NCI-H345 (cell line): ENCODE results near the gene WNT7A.

Experiments
- DNase-seq: peaks from one replicate; lab custom pipeline; 2025; lab: John Stamatoyannopoulos, UW

The WNT7A gene

GRCh38 chr3:13827256-13827655 is 52.6 kb downstream of the WNT7A start:
- no peak for DNase-seq

- no peak for DNase-seq
These were observed 53.2 kb downstream of the WNT7A start for GRCh38 chr3:13826672-13827071.

DNA sequence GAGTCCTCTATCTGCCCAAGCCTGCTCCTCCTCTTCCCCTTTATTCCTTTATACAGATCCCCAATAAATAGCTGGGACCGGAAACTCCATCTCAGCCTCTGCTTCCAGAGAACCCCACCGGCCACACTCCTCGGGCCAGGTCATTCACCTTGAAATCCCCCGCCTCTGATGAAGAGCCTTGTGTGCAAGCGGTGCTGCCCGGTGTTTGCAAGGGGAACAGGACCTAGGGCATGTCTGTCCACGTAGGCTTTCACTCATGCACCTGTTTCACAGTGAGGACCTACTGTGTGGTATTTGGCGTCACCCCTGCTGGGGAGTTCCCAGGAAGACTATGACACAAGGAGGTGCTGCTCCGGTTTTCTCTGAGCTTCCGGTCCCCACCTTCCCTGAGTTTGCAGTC is 54.0 kb downstream of the WNT7A start:
- no peak for DNase-seq

DNA sequence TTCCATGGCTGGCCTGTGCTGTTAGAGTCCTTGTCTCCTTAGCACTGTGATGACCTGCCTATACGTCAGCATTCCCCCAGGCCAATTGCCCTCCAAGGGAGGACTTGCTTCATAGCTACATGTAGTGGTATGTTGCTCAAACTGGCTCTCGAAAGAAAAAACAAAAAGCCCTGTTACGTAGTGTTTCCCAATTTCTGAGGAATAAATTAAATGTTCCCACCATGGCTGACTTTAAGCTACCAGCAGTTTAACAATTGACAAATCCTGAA is 54.6 kb downstream of the WNT7A start:
- no peak for DNase-seq

DNA sequence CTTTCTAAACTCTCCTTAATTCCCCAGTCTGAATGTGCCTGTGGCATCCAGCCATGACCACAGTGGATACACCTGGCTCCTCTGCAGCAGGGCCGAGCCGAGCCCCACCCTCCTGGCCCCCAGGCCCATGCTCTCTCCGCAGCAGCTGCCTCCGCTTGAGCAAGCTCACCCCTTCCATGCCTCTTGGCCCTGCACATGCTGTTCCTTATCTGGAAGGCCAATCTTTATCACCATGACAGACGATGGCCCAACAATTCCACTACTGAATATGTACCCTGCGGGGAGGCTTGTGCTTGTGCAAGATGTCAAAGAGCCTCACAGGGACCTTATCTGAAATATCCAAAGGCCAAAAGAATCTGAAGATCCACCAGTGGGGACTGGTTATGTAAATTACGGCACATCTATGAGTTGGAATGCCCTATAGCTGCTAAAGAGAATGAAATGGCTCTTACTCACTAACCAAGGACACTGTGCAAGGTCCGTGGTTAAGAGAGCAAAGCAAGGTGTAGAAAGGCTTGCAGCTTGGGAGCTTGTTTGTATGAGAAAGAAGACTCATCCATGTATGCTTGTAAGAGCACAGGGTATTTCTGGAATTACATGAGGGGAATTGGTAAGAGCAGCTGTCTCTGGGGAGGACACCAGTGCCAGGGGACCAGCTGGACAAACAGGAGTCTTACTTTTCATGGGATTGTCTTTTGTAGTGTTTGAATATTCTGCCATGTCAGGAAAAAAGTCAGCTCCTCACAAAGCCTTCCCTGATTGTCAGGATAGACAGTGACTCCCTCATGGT is 55.2 kb downstream of the WNT7A start:
- DNase-seq, result no peak

DNA sequence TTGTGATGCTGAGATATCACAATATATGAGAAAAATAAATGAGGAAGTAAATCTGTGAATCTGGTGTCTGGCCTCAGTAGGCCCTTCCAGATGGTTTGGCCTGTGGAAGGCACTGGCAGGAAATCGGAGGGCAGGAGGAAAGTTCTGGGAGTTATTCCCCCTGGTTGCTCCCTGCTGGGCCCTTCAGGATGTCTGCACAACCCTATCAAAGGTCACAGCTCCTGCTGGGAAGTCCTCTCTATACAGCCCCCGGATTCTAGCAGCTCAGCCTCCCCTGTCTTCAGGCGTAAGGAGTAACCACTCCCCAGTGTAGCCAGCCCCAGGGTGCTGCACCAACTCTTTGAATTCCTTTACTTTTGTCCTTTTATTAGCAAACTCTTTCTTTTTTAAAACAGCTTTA is 56.2 kb downstream of the WNT7A start:
- no peak for DNase-seq

DNA sequence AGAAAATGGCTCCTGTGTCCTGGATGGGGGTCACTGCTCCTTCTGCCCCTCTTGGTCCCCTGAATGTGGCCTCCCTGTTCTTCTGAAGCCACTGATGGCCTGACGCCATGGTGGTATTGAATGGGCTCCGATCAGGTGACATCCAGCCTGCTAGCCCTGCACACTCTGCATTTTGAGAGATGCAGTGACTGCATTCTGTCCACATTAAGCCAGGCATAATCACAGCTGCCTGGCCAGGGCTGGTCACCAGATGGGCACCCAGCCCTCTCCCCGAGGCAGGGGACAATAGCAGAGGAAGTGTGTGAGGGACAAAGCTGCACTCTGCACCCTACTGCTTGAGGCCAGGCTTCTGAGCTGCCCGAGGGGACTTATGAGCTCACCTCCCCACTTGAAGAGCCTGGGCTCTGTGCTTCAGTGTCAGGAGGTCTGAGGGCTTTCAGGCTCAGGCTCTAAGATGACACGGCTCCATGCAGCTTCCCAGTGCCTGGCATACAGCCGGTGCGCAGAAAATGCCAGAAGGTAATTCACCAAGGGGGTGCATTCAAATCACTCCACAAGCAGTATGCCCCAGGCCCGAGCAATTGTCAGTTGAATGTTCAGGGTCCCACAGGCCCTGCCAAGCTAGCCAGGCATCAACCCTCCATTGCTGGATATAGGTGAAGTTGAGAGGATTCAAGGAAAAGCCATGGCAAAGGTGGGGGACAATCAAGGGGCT is 56.8 kb downstream of the WNT7A start:
- DNase-seq, result no peak

GRCh38 chr3:13822042-13822441 is 57.8 kb downstream of the WNT7A start:
- no peak for DNase-seq

GRCh38 chr3:13821126-13821525 is 58.7 kb downstream of the WNT7A start:
- no peak for DNase-seq

- no peak for DNase-seq
These were observed 61.0 kb downstream of the WNT7A start for GRCh38 chr3:13818919-13819318.

GRCh38 chr3:13815088-13815683 is 64.7 kb downstream of the WNT7A start:
- DNase-seq, result no peak

DNA sequence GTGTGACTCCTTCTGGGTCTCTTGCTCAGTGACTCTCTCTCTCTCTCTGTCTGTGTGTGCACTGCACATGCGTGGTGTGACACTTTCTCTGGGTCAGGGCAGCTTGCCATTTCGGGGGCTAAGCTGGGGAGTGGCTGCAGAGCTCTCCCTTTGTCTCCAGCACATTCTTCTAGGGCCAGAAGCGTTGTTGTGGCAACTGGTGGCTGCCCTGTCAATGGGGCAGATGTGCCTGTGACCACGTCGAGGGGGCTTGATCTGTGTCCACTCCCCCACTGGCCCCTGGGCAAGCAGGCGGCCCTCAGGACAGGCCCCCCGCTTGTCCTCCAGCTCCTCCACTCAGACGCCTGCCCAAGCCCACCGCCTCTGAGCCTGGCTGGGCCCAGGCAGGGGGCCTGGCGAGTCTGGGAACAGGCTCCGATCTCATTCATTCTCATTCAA is 67.8 kb downstream of the WNT7A start:
- no peak for DNase-seq

DNA sequence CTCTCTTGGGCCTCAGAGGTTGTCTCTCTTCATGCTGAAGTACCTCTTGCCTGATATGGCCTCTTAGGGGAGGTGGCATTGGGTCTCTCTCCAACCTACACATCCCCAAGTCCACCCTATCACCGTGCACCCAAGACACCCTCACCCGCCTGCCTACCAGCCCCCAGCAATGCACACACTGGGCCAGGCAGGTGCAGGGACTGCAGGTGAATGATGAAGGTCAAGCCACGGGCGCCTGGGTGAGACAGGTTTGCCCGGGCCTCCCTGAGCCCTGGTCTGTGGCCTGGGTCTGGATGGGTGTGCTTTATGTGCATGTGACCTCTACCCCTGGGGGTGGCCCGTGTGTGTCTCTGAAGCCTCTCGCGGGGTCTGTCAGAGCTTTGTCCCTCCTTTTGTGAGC is 68.3 kb downstream of the WNT7A start:
- DNase-seq, result no peak

DNA sequence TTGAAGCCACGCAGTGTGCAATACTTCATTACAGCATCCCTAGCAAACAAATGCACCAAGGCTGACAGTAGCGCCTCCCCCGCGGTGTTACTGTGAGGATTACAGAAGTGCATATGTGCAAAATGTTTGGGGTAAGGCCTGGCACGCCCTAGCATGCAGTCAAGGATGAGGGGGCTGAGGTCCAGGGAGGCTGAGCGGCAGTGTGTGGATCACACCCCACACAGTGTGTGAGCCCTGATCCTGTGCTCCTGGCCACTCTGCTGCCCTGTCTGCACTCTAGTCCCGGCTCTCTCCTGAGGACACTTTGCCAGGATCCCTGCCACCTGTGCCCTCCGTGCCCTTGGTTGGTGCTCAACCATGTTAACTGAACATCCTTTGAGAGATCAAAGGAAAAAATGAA is 71.3 kb downstream of the WNT7A start:
- no peak for DNase-seq

- no peak for DNase-seq
These were observed 78.3 kb downstream of the WNT7A start for GRCh38 chr3:13801361-13802204.

DNA sequence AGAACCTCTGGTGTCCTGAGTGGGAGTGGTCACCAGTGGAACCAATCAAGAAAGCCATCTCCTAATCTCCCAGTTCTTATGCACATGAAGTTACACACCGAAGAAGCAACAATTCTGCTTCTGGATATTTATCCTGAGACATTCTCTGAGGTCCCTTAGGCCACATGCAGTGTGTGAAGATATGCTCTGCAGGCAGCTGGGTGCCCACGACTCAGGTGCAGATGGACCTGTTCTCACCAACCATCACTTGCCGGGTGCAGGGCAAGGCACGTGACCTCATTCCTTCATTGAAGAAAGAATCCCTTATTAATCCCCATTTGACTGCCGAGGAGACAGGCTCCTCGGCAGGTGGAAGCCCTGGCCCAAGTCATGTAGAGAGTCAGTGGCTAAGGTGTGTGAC is 79.8 kb downstream of the WNT7A start:
- no peak for DNase-seq

GRCh38 chr3:13798401-13798800 is 81.5 kb downstream of the WNT7A start:
- no peak for DNase-seq

DNA sequence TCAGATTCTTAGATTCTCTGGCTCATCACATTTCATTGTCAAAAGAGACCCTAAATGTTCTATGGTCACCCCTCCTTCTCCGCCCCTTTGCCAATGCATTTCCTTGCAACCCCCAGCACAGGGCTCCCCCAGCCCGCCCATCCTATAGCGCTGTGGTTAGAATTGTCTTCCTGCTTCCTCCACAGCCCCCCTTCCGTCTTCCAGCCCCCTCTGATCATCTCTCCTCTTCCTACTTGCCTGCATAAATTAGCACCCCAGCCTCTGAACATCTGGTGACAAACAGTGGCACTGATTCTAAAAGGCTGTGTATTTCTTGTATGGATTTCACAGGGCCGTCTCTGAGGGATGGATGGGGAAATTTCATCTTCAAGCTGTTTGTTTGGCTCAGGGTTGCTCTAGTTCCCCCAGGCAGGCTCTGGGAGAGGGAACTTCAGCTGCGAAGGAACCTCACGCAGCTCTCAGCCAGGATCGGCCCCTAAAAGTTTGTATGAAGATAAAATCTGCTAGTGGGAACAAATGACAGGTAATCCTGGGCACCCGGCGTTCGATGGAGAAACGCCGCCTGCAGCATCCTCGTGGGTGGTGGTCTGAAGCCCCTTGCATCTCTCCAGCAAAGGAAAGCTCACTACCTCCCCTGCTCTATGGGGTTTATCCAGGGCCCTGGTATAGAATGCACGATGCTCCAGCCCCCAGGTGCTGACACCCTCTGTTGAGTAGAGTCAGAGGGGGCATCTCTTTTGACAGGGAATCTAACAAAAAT is 83.0 kb downstream of the WNT7A start:
- no peak for DNase-seq

- no peak for DNase-seq
These were observed 84.1 kb downstream of the WNT7A start for GRCh38 chr3:13795816-13796215.

GRCh38 chr3:13794322-13794721 is 85.5 kb downstream of the WNT7A start:
- DNase-seq, result no peak

GRCh38 chr3:13793451-13793850 is 86.4 kb downstream of the WNT7A start:
- no peak for DNase-seq
